ENCODE data around the gene CYBA.

DNA sequence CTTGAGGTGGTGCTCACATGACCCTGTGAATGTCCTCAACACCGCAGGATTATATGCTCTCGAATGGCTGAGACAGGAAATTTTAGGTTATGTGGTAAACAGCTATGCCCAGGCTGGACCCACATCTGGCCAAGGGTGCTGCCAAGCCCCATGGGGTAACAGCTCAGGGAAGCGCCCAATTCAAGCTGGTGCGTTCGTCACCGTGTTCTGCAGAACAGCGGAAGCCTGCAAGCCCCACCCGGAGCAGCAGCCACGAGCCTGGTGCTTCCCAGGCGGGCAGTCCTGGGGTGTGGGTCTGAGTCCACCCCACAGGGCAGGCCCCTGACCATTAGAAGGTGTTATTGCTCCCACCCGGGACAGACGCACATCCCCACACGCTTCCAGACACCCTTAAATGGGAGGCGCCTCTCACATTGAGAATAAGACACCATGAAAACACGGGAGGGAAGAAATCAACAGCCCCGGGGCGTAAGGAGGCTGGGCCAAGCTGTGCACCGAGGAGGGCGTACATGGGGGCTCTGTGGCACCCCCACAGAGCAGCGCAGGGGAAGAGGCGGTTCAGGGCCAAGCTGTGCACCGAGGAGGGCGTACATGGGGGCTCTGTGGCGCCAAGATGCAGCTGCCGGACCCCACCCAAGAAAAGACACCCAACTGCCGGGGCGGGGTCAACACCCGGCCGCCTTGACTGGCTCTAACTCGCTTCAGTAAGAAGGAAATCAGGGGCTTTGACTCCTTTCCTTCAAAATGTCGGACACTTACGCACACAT, 2.9 kb upstream of the CYBA start:
- TF ChIP-seq CBFB (IDR thresholded peaks at IDR 0.05; ENCODE audit: low read depth) (no peak), POLR2A (IDR thresholded peaks at IDR 0.05; ENCODE audit: low read depth, low read length) (no peak), CTCF (IDR thresholded peaks at IDR 0.05 in 2 of 3, conservative IDR thresholded peaks at IDR 0.05 in 1 of 3; ENCODE audit: control insufficient read depth in 2 of 3, extremely low read depth in 1 of 3, insufficient read depth in 1 of 3, low read depth in 3 of 3, low read length in 3 of 3) (no peak), PAX5 (IDR thresholded peaks at IDR 0.05; ENCODE audit: borderline replicate concordance, low read depth, low read length) (no peak), SMC3 (IDR thresholded peaks at IDR 0.05; ENCODE audit: borderline replicate concordance, low read length) (no peak), ZBTB33 (IDR thresholded peaks at IDR 0.05) (no peak)

All from GM12878 (cell line).